Measurements from ENCODE around the gene RMI1.

DNA sequence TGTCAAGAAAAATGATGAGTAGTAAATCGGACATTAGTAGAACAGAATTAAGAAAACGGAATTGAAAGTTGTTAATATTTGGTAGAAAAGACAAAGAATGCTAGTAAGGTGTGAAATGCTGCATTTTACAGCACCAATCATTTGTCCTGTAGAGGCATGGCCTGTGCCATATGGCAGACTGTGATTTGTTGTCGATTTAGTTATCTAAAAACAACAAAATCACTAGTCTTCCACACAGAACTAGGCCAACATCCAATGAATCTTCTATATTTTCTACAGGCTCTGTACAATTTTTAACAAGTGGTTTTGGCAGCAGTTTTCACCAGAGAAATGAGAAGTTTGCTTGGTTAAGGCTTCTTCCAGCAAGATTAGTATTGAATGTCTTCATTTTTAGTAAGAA, 11.0 kb upstream of the RMI1 start:
- TF ChIP-seq POLR2A (IDR thresholded peaks at IDR 0.05) = no peak
- TF ChIP-seq, protein P1, sequence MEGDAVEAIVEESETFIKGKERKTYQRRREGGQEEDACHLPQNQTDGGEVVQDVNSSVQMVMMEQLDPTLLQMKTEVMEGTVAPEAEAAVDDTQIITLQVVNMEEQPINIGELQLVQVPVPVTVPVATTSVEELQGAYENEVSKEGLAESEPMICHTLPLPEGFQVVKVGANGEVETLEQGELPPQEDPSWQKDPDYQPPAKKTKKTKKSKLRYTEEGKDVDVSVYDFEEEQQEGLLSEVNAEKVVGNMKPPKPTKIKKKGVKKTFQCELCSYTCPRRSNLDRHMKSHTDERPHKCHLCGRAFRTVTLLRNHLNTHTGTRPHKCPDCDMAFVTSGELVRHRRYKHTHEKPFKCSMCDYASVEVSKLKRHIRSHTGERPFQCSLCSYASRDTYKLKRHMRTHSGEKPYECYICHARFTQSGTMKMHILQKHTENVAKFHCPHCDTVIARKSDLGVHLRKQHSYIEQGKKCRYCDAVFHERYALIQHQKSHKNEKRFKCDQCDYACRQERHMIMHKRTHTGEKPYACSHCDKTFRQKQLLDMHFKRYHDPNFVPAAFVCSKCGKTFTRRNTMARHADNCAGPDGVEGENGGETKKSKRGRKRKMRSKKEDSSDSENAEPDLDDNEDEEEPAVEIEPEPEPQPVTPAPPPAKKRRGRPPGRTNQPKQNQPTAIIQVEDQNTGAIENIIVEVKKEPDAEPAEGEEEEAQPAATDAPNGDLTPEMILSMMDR (IDR thresholded peaks at IDR 0.05) = no peak

All from uterus (tissue), 2 donors.